Right lobe of liver (tissue), 4 donors: ENCODE measurements around the gene SYNGR2.

ENCODE experiments used
- POLR2A ChIP-seq: fragments of 450-650 bp; IDR thresholded peaks from one replicate; pipeline ENCODE4 v1.6.1; 2017; ENCODE audit warnings: antibody characterized with exemption, mild to moderate bottlenecking
- TF ChIP-seq, protein P1 (sequence below), 4 donors: fragments of 200-600 bp in 3 of 4; fragments of 450-650 bp in 1 of 4; IDR thresholded peaks; one replicate each; pipeline versions ENCODE4 v1.5.1 to v1.8.0; 2016 to 2022; ENCODE audit warnings: antibody characterized with exemption in 4 of 4, mild to moderate bottlenecking in 2 of 4
- donor health status: DM: no; HTN: no; CAD: no.
- donor health status: DM: no; HTN: no; CAD: no.
- donor health status: DM: no; HTN: yes; CAD: no.

DNA sequence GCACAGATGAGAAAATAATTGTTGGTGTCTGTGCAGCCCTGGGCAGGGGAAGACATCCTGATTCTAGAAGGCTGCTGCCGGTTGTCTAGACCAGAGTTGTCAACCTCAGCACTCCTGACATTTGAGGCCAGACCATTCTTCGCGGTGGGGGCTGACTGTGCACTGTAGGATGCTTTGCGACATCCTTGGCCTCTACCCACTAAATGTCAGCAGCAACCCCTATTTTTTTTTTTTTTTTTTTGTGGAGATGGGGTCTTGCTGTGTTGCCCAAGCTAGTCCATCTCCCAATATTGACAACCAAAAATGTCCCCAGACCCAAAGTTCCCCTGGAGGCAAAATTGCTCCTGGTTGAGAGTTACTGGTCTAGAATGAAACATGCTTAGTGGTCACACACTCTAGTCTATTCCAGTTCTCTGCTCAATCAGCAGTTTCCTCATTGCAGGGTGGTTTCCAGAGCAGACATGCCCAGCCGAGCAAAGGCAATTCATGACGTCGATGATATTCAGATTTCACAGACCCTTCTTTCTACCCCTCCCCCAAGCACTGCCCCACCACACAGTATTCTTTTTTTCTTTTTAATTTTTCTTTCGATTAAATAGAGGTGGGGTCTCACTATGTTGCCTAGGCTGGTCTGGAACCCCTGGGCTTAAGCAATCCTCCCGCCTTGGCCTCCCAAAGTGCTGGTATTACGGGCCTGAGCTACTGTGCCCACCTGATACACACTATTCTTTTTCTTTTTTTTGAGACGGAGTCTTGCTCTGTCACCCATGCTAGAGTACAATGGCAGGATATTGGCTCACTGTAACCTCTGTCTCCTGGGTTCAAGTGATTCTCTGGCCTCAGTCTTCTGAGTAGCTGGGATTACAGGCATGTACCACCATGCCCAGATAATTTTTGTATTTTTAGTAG lies 13.2 kb upstream of the SYNGR2 start:
- TF ChIP-seq, protein P1, sequence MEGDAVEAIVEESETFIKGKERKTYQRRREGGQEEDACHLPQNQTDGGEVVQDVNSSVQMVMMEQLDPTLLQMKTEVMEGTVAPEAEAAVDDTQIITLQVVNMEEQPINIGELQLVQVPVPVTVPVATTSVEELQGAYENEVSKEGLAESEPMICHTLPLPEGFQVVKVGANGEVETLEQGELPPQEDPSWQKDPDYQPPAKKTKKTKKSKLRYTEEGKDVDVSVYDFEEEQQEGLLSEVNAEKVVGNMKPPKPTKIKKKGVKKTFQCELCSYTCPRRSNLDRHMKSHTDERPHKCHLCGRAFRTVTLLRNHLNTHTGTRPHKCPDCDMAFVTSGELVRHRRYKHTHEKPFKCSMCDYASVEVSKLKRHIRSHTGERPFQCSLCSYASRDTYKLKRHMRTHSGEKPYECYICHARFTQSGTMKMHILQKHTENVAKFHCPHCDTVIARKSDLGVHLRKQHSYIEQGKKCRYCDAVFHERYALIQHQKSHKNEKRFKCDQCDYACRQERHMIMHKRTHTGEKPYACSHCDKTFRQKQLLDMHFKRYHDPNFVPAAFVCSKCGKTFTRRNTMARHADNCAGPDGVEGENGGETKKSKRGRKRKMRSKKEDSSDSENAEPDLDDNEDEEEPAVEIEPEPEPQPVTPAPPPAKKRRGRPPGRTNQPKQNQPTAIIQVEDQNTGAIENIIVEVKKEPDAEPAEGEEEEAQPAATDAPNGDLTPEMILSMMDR (IDR thresholded peaks at IDR 0.05): no peak
- no peak for TF ChIP-seq POLR2A
